Panc1 (cell line): ENCODE data around the gene GLT8D1.

Experiments used
- POLR2AphosphoS5 ChIP-seq: IDR thresholded peaks from 2 replicates; pipeline ENCODE4 v1.6.1; 2012; ENCODE audit warnings: mild to moderate bottlenecking, low read depth, low read length, moderate library complexity
- SIN3A ChIP-seq: IDR thresholded peaks from 2 replicates; pipeline ENCODE4 v1.6.1; 2012; ENCODE audit warnings: low read depth, mild to moderate bottlenecking, low read length, moderate library complexity, borderline replicate concordance; ENCODE audit not compliant: insufficient read depth
- TCF7L2 ChIP-seq: IDR thresholded peaks from 2 replicates; pipeline ENCODE4 v1.6.1; 2011; ENCODE audit warnings: mild to moderate bottlenecking, low read depth, low read length, inconsistent platforms
- TF ChIP-seq, protein P1 (sequence below): fragments of 450-650 bp; IDR thresholded peaks from 2 replicates; pipeline ENCODE4 v1.5.1; 2017; ENCODE audit warnings: mild to moderate bottlenecking

DNA sequence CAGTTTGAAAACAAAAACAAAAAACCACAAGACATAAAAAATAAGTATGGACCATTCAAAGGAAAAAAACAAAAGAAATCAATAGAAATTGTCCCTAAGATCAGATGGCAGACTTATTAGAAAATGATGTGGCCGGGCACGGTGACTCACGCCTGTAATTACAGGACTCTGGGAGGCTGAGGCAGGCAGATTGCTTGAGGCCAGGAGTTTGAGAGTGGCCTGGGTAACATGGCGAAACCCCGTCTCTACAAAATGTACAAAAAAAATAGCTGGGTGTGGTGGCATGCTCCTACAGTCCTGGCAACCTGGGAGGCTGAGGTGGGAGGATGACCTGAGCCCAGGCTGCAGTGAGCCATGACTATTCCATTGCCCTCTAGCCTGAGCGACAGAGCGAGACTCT is 16.9 kb upstream of the GLT8D1 start:
- TF ChIP-seq, protein P1, sequence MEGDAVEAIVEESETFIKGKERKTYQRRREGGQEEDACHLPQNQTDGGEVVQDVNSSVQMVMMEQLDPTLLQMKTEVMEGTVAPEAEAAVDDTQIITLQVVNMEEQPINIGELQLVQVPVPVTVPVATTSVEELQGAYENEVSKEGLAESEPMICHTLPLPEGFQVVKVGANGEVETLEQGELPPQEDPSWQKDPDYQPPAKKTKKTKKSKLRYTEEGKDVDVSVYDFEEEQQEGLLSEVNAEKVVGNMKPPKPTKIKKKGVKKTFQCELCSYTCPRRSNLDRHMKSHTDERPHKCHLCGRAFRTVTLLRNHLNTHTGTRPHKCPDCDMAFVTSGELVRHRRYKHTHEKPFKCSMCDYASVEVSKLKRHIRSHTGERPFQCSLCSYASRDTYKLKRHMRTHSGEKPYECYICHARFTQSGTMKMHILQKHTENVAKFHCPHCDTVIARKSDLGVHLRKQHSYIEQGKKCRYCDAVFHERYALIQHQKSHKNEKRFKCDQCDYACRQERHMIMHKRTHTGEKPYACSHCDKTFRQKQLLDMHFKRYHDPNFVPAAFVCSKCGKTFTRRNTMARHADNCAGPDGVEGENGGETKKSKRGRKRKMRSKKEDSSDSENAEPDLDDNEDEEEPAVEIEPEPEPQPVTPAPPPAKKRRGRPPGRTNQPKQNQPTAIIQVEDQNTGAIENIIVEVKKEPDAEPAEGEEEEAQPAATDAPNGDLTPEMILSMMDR = no peak
- no peak for TF ChIP-seq SIN3A
- TF ChIP-seq POLR2AphosphoS5 = no peak
- no peak for TF ChIP-seq TCF7L2
